ENCODE results near the gene ANKRD10.

Gene ANKRD10

GRCh38 chr13:110890279-110891165, 24.3 kb downstream of the ANKRD10 start:
- no peaks in the 10 kb centered on the region for H3K27me3 ChIP-seq (ENCODE audit: control insufficient read depth, low read length)
- H4K20me1 ChIP-seq (ENCODE audit: control insufficient read depth, insufficient read depth, low read depth, low read length) = no peaks in the 10 kb centered on the region; the same call in 1 of the 2 replicates
- no peaks in the 10 kb centered on the region for H3K4me1 ChIP-seq (ENCODE audit: control insufficient read depth, low read length)
- H3K36me3 ChIP-seq (ENCODE audit: control insufficient read depth, low read length) = peaks cover 22% of the 10 kb centered on the region
- TF ChIP-seq EZH2phosphoT487 (IDR thresholded peaks at IDR 0.05; ENCODE audit: borderline replicate concordance, low read length) (no peak), CTCF (IDR thresholded peaks at IDR 0.05; ENCODE audit: low read depth, low read length, poor library complexity, severe bottlenecking) (no peak)
- H3K9me3 ChIP-seq (ENCODE audit: control insufficient read depth, insufficient read depth, low read length) = no peaks in the 10 kb centered on the region
- no peak overlapping the region for H3K4me2 ChIP-seq (ENCODE audit: low read length)
- H3F3A ChIP-seq (ENCODE audit: control insufficient read depth, insufficient read depth) = peaks cover 6% of the 10 kb centered on the region
- H3K27ac ChIP-seq (ENCODE audit: low read depth, low read length) = no peak overlapping the region
- H3K4me3 ChIP-seq (ENCODE audit: low read length) = no peak overlapping the region
- no peaks in the 10 kb centered on the region for H3K9me2 ChIP-seq (replicated peaks; ENCODE audit: control insufficient read depth, low read length)
- H3K79me2 ChIP-seq (ENCODE audit: control insufficient read depth, low read length) = no peaks in the 10 kb centered on the region

- H4K20me1 ChIP-seq (ENCODE audit: control insufficient read depth, insufficient read depth, low read depth, low read length) = no peaks in the 10 kb centered on the region; the same call in 1 of the 2 replicates
- H3K27me3 ChIP-seq (ENCODE audit: control insufficient read depth, low read length) = no peaks in the 10 kb centered on the region
- TF ChIP-seq EZH2phosphoT487 (IDR thresholded peaks at IDR 0.05; ENCODE audit: borderline replicate concordance, low read length) (no peak), CTCF (IDR thresholded peaks at IDR 0.05; ENCODE audit: low read depth, low read length, poor library complexity, severe bottlenecking) (no peak)
- no peak overlapping the region for H3K4me3 ChIP-seq (ENCODE audit: low read length)
- no peak overlapping the region for H3K4me2 ChIP-seq (ENCODE audit: low read length)
- peaks cover 6% of the 10 kb centered on the region for H3F3A ChIP-seq (ENCODE audit: control insufficient read depth, insufficient read depth)
- no peak overlapping the region for H3K27ac ChIP-seq (ENCODE audit: low read depth, low read length)
- H3K4me1 ChIP-seq (ENCODE audit: control insufficient read depth, low read length) = no peaks in the 10 kb centered on the region
- H3K79me2 ChIP-seq (ENCODE audit: control insufficient read depth, low read length) = no peaks in the 10 kb centered on the region
- peaks cover 9% of the 10 kb centered on the region for H3K36me3 ChIP-seq (ENCODE audit: control insufficient read depth, low read length)
- no peaks in the 10 kb centered on the region for H3K9me2 ChIP-seq (replicated peaks; ENCODE audit: control insufficient read depth, low read length)
- no peaks in the 10 kb centered on the region for H3K9me3 ChIP-seq (ENCODE audit: control insufficient read depth, insufficient read depth, low read length)
Measured at GRCh38 chr13:110888390-110888789, 26.5 kb downstream of the ANKRD10 start.

GRCh38 chr13:110887597-110888333, 27.1 kb downstream of the ANKRD10 start:
- Histone ChIP-seq H3K79me2 (ENCODE audit: control insufficient read depth, low read length) (no peaks in the 10 kb centered on the region), H4K20me1 (ENCODE audit: control insufficient read depth, insufficient read depth, low read depth, low read length) (no peaks in the 10 kb centered on the region; the same call in 1 of the 2 replicates), H3F3A (ENCODE audit: control insufficient read depth, insufficient read depth) (peaks cover 6% of the 10 kb centered on the region), H3K27me3 (ENCODE audit: control insufficient read depth, low read length) (no peaks in the 10 kb centered on the region), H3K4me3 (ENCODE audit: low read length) (no peak overlapping the region), H3K9me2 (replicated peaks; ENCODE audit: control insufficient read depth, low read length) (no peaks in the 10 kb centered on the region), H3K36me3 (ENCODE audit: control insufficient read depth, low read length) (peaks cover 3% of the 10 kb centered on the region), H3K4me2 (ENCODE audit: low read length) (no peak overlapping the region), H3K27ac (ENCODE audit: low read depth, low read length) (no peak overlapping the region), H3K9me3 (ENCODE audit: control insufficient read depth, insufficient read depth, low read length) (no peaks in the 10 kb centered on the region), H3K4me1 (ENCODE audit: control insufficient read depth, low read length) (no peaks in the 10 kb centered on the region)
- TF ChIP-seq EZH2phosphoT487 (IDR thresholded peaks at IDR 0.05; ENCODE audit: borderline replicate concordance, low read length) = no peak
- TF ChIP-seq CTCF (IDR thresholded peaks at IDR 0.05; ENCODE audit: low read depth, low read length, poor library complexity, severe bottlenecking) = no peak
